ENCODE measurements around the gene APBA2. TPM values are rescaled to one million over a fixed set of nuclear protein-coding genes. Genes with fewer than 3 reads are reported as not detected.

The APBA2 gene
- total RNA-seq, 1 donor from 2014 or later, result 3.8 TPM

DNA sequence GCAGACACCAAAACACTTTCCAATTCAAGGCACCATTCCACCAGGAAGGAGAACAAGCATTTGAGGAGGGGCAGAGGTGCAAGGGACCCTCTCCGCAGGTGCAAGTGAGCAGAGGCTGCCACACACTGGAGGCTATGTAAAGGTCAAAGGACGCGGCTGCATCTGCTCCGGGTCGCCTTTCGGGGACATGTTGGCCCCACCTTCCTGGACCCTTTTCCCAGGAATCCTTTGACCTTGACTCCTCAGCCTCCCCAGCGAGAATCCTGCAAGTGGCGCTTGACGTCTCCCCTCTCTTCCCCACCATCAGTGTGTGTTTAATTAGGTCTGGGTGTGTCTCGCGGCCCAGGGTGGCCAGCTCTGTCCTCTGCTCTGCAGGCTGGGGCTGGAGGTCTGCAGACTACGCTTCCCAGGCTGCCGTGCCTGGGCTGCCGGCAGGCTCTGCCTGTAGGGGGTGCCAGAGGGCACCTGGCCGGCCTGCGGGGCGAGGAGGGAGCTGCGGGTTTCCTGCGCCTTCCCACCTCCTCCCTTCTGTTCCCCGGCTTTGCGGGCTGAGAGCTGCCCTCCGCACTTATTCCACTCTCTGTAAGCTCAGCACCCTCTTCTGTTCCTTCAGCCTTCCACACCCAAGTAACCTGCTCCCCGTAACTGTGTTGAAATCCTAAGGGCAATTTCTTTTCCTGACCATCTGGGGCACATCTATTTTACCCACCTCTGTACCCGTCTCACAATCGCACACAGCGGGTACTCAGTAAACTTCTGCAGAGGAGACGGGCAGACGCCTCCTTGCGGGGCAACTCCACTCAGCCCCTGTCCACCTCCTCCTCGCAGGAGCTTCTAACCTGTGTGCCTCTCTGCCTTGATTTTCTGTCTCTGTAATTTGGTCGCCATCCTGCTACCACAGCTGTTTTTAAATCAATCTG, 254.0 kb downstream of the APBA2 start:
- DNase-seq (no peak), ATAC-seq (peak; percentile 76 to 81)
- intact Hi-C loops (cut with DNase I), result no loop called here
- Histone ChIP-seq H3K36me3 (no peaks in the 10 kb centered on the region), H3K27ac (no peak overlapping the region), H3K27me3 (ENCODE audit: low read depth) (peaks cover 22% of the 10 kb centered on the region), H3K9me3 (no peaks in the 10 kb centered on the region), H3K4me1 (peaks cover 6% of the 10 kb centered on the region), H3K4me3 (no peak overlapping the region)
- TF ChIP-seq, protein P1, sequence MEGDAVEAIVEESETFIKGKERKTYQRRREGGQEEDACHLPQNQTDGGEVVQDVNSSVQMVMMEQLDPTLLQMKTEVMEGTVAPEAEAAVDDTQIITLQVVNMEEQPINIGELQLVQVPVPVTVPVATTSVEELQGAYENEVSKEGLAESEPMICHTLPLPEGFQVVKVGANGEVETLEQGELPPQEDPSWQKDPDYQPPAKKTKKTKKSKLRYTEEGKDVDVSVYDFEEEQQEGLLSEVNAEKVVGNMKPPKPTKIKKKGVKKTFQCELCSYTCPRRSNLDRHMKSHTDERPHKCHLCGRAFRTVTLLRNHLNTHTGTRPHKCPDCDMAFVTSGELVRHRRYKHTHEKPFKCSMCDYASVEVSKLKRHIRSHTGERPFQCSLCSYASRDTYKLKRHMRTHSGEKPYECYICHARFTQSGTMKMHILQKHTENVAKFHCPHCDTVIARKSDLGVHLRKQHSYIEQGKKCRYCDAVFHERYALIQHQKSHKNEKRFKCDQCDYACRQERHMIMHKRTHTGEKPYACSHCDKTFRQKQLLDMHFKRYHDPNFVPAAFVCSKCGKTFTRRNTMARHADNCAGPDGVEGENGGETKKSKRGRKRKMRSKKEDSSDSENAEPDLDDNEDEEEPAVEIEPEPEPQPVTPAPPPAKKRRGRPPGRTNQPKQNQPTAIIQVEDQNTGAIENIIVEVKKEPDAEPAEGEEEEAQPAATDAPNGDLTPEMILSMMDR (IDR thresholded peaks at IDR 0.05), result peak; percentile 75

DNA sequence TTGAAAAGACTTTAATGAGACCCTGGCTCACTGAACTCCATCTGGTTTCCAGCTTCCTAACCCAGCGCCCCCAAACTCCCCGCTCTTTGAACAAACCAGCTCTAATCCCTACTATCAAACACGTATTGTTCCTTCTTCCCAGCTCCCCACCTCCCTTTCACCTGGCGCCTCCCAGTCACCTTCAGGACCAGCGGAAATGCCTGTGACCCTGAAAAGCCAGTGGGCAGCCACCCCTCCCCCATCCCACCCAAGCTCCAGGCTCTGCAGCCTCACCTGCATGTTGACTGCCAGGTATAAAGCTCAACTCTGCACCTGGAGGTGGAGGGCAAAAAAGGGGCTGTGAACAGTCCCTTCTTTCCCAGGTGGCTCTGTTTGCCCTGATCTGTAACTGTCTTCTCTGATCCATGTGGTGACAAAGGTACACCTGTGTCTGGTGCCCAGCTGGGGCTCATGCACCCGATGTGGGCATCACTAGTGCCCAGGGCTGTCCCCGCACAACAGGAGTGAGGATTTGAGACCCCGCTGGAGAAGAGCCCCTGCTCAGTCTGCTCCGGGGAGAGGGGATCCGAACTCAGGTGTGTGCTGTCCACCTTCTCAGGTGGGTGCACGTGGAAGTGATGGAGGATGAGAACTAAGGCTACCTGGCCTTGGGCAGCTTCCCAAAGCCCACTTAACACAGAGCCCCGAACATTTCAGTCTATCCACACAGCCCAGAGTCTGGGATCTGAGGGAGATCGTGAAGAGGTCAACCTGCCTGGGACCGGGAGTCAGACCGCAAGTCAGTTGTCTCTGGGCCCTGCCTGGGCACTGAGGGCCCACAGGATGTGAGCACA, 254.9 kb downstream of the APBA2 start:
- no peak overlapping the region for H3K4me3 ChIP-seq
- H3K36me3 ChIP-seq, result no peaks in the 10 kb centered on the region
- H3K27me3 ChIP-seq (ENCODE audit: low read depth), result peaks cover 22% of the 10 kb centered on the region
- no peak for DNase-seq
- no peak overlapping the region for H3K27ac ChIP-seq
- TF ChIP-seq, protein P1 (IDR thresholded peaks at IDR 0.05), result no peak
- H3K4me1 ChIP-seq, result peaks cover 6% of the 10 kb centered on the region
- no peaks in the 10 kb centered on the region for H3K9me3 ChIP-seq
- no peak for ATAC-seq
- intact Hi-C loops (cut with DNase I), result no loop called here

DNA sequence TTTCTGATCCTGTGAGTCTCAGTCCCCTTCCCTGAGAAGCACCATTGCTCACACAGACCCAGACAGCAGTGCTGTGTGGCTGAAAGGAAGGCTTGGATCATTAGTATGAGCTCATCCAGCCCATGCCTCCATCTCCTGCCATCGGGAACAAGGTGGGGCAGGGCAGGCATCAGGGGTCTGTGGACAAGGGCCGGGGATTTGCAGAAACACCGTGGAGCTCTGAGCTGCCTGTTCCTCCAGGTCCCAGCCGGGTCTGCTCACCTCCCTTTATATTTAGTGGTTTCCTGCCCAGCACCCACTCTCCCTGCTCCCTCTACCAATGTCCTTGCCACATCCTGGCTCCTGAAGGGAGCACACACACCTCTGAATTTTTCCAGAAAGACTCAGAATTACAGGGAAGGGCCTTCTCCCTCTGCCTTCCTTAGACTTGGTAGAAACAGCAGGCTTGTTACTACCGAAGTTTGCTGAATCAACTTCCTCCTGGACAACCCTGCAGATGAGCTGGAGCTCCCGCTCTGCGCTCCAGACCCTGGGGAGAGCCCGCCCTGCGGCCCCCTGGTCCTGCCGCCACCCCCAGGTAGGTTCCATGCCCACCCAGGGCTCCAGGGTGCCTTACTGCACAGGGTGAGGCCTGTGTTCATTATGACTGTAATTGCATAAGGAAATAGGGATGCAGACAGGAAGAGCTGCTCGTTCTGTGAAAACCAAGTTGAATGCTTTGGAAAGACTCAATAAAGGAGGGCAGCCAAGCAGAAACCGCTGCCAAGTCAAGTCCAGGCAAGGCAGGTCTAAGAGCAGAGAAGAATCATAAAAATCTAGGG, 255.7 kb downstream of the APBA2 start:
- no peak for DNase-seq
- H3K36me3 ChIP-seq, result no peaks in the 10 kb centered on the region
- no peak for ATAC-seq
- peaks cover 6% of the 10 kb centered on the region for H3K4me1 ChIP-seq
- no peaks in the 10 kb centered on the region for H3K9me3 ChIP-seq
- no peak overlapping the region for H3K4me3 ChIP-seq
- H3K27me3 ChIP-seq (ENCODE audit: low read depth), result peaks cover 22% of the 10 kb centered on the region
- H3K27ac ChIP-seq, result no peak overlapping the region
- TF ChIP-seq, protein P1 (IDR thresholded peaks at IDR 0.05), result no peak
- intact Hi-C loops (cut with DNase I), result no loop called here

DNA sequence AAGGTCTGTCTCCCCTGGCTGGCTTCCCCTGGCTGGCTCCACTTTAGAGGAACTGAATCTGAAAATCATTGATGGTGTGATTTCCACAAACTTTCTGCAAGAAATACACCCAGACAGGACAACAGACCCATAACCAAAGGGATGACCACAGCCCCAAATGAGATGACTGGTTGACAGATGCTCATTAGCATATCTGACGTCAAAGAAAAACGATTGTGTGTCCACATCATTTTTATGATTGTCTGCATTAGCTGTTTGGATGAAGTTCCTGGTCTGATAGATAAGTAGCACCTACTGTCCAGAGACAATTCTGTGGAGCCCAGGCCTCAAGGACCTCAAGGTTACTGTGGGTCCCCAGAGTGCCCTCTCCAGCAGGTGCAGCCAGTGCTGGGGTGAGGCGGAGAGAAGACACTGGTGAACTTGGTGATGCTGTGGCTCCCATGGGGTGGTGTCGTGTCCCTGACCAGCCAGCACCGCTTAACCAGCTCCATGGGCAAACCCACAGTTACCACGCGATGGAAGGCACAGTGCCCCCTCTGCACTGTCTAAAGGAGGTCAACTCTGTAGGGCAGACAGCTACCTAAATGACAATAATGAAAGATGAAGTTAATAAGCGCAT, 256.5 kb downstream of the APBA2 start:
- ATAC-seq (no peak), DNase-seq (no peak)
- Histone ChIP-seq H3K9me3 (no peaks in the 10 kb centered on the region), H3K27me3 (ENCODE audit: low read depth) (peaks cover 22% of the 10 kb centered on the region), H3K4me1 (peaks cover 6% of the 10 kb centered on the region), H3K27ac (no peak overlapping the region), H3K36me3 (no peaks in the 10 kb centered on the region), H3K4me3 (no peak overlapping the region)
- TF ChIP-seq, protein P1 (IDR thresholded peaks at IDR 0.05), result no peak
- intact Hi-C loops (cut with DNase I), result no loop called here

DNA sequence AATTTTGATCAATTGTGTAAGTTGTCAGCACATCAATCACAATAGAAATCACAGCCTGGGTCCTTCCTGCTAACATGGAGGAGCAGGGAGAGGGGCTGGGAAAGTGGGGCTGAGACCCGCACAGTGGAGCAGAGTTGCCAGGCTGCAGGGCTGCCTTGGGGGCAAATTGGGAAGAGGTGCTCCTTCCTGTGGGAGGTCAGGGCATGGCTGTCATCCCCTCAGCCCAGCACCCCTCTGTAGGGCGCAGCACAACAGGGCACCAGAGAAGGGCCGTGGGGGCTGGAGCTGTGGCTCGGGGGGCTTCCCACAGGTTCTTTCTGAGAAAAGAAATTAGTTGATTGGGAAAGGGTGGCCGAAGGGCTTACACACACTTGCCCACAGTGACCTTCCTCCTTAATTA, 257.5 kb downstream of the APBA2 start:
- peaks cover 6% of the 10 kb centered on the region for H3K4me1 ChIP-seq
- no peak overlapping the region for H3K4me3 ChIP-seq
- H3K36me3 ChIP-seq, result no peaks in the 10 kb centered on the region
- no peaks in the 10 kb centered on the region for H3K9me3 ChIP-seq
- H3K27me3 ChIP-seq (ENCODE audit: low read depth), result peaks cover 22% of the 10 kb centered on the region
- TF ChIP-seq, protein P1 (IDR thresholded peaks at IDR 0.05), result no peak
- no peak overlapping the region for H3K27ac ChIP-seq
- intact Hi-C loops (cut with DNase I), result no loop called here
- no peak for DNase-seq
- no peak for ATAC-seq

All from lower lobe of right lung (tissue), 2 donors.